ENCODE results near the gene GPR61. TPM values are rescaled to one million over a fixed set of nuclear protein-coding genes. Genes with fewer than 3 reads are reported as not detected.

The GPR61 gene
- total RNA-seq, 2 experiments from 2014 or later, result 0.22 TPM; not detected in 1

DNA sequence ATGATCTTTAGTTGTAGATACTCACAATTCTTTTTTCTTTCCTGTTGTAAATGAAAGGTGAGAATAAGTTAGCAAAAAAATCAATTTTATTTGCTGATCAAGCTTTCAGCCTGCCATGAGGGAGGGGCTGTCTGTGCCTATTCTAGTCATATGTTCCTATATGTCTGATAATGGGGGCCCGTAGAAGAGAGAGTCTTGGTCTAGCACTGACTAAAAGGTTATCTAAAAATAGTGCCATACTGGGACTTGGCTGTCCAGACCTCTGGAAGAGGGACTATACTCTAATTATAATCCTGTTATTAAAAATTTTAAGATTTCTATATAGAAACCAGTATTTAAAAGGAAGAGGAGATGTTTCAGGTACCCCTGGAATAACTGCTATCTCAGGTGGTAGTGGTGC, 27.3 kb downstream of the GPR61 start:
- Mint-ChIP-seq H3K27ac (no peak overlapping the region), H3K4me1 (ENCODE audit: low read depth) (peaks cover 36% of the 10 kb centered on the region), H3K36me3 (ENCODE audit: low read depth) (no peaks in the 10 kb centered on the region), H3K9me3 (no peaks in the 10 kb centered on the region), H3K4me3 (no peak overlapping the region), H3K27me3 (no peaks in the 10 kb centered on the region)
- CTCF ChIA-PET, result interaction anchor here (1.3 to 4.5 kb wide), 2 partner anchors 21 to 73 kb away, joined by 4 to 21 read pairs; no protein-coding TSS in a partner anchor
- TF ChIP-seq, protein P1, sequence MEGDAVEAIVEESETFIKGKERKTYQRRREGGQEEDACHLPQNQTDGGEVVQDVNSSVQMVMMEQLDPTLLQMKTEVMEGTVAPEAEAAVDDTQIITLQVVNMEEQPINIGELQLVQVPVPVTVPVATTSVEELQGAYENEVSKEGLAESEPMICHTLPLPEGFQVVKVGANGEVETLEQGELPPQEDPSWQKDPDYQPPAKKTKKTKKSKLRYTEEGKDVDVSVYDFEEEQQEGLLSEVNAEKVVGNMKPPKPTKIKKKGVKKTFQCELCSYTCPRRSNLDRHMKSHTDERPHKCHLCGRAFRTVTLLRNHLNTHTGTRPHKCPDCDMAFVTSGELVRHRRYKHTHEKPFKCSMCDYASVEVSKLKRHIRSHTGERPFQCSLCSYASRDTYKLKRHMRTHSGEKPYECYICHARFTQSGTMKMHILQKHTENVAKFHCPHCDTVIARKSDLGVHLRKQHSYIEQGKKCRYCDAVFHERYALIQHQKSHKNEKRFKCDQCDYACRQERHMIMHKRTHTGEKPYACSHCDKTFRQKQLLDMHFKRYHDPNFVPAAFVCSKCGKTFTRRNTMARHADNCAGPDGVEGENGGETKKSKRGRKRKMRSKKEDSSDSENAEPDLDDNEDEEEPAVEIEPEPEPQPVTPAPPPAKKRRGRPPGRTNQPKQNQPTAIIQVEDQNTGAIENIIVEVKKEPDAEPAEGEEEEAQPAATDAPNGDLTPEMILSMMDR (IDR thresholded peaks at IDR 0.05), result no peak
- ATAC-seq (no peak), DNase-seq (no peak)
- POLR2A ChIA-PET, result no interaction called here
- intact Hi-C loops (cut with micrococcal nuclease), result no loop called here

DNA sequence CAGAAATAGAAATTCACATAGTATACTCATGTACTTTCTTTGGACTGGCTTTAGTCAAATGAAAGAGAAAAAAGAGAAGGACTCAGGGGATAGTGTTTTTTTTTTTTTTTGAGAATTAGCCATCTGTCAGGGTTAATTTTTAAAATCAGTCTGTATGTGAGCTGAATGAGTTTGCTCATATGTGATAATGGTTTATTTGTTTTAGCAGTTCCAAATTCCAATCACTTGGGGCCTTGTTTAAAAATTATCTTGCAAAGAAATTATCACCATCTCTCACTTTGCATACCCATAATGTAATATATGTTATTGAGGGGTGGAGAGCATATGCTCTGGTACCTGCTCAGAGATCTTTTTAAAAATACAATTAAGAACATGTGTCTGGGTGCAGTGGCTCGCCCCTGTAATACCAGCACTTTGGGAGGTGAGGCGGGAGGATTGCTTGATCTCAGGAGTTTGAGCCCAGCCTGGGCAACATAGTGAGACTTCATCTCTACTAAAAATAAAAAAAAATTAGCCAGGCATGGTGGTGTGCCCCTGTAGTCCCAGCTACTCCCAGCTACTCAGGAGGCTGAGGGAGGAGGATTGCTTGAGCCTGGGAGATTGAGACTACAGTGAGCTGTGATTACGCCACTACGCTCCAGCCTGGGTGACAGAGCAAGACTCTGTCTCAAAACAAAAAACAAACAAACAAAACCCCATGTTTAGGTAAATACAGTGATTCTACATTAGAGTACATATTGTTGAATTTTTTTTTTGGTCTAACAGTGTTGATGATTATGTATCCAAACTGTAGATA, 28.4 kb downstream of the GPR61 start:
- Mint-ChIP-seq H3K9me3 (no peaks in the 10 kb centered on the region), H3K4me3 (no peak overlapping the region), H3K27ac (no peak overlapping the region), H3K27me3 (no peaks in the 10 kb centered on the region), H3K4me1 (ENCODE audit: low read depth) (peaks cover 39% of the 10 kb centered on the region), H3K36me3 (ENCODE audit: low read depth) (no peaks in the 10 kb centered on the region)
- POLR2A ChIA-PET, result interaction anchor here (0.6 to 1.9 kb wide), 2 partner anchors 19 to 78 kb away, joined by 3 to 7 read pairs; no protein-coding TSS in a partner anchor
- CTCF ChIA-PET, result interaction anchor here (1.3 to 4.5 kb wide), 6 partner anchors 19 to 82 kb away, joined by 3 to 21 read pairs (median 7); partner anchors contain the start of gene GNAI3
- intact Hi-C loops (cut with micrococcal nuclease), result no loop called here
- no peak for DNase-seq
- no peak for ATAC-seq
- TF ChIP-seq, protein P1 (IDR thresholded peaks at IDR 0.05), result no peak

DNA sequence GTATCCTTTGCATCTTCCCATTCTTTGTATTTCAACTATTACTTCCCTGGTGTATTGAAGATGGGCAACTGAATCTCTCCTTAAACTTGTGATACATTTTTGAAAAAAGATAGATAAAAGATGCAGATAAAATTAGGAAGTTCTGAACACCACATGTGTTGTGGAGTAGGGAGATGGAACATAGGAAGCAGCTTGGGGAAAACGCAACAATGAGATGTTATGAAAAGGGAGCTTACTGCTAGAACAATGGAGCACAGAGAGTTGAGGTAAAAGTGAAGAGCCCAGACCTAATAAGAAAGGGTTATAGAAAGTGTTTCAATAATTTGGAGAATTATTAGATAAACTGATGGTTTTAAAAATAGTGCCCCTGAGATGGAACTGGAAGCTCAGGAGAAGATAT, 29.7 kb downstream of the GPR61 start:
- no peak overlapping the region for H3K4me3 Mint-ChIP-seq
- TF ChIP-seq, protein P1 (IDR thresholded peaks at IDR 0.05), result no peak
- ATAC-seq, result no peak
- intact Hi-C loops (cut with micrococcal nuclease), result no loop called here
- no peak for DNase-seq
- POLR2A ChIA-PET, result interaction anchor here (1.0 to 1.9 kb wide), 2 partner anchors 20 to 90 kb away, joined by 3 to 7 read pairs; no protein-coding TSS in a partner anchor
- no peaks in the 10 kb centered on the region for H3K9me3 Mint-ChIP-seq
- CTCF ChIA-PET, result interaction anchor here (1.1 to 4.5 kb wide), 7 partner anchors 20 to 81 kb away, joined by 3 to 21 read pairs (median 4); partner anchors contain the start of gene GNAI3
- H3K27me3 Mint-ChIP-seq, result no peaks in the 10 kb centered on the region
- no peak overlapping the region for H3K27ac Mint-ChIP-seq
- H3K4me1 Mint-ChIP-seq (ENCODE audit: low read depth), result peaks cover 36% of the 10 kb centered on the region
- no peaks in the 10 kb centered on the region for H3K36me3 Mint-ChIP-seq (ENCODE audit: low read depth)

DNA sequence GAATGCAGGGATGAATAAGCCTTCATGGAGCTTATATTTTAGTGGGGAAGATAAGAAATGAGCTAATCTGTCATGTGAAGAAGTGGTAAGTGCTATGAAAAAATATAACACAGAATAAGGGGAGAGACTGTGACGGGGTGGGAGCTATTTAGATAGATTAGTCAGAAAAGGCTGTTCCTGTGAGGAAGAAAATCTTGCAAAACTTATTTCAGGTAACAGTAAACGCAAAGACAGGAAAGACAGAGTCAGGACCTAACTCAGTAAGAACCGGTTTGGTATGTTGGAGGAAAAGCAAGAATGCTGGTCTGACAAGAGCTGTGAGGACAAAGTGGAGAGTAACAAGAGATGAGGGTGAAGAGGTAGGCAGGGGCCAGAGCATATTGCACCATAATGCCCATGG, 30.7 kb downstream of the GPR61 start:
- POLR2A ChIA-PET, result interaction anchor here (1.0 to 1.9 kb wide), 2 partner anchors 21 to 91 kb away, joined by 3 to 7 read pairs; no protein-coding TSS in a partner anchor
- Mint-ChIP-seq H3K36me3 (ENCODE audit: low read depth) (no peaks in the 10 kb centered on the region), H3K4me3 (no peak overlapping the region), H3K9me3 (no peaks in the 10 kb centered on the region), H3K27me3 (no peaks in the 10 kb centered on the region), H3K27ac (no peak overlapping the region), H3K4me1 (ENCODE audit: low read depth) (peaks cover 31% of the 10 kb centered on the region)
- CTCF ChIA-PET, result interaction anchor here (1.1 to 4.5 kb wide), 5 partner anchors 11 to 70 kb away, joined by 3 to 21 read pairs (median 10); partner anchors contain the start of gene GNAI3
- intact Hi-C loops (cut with micrococcal nuclease), result no loop called here
- DNase-seq (no peak), ATAC-seq (no peak)
- TF ChIP-seq, protein P1 (IDR thresholded peaks at IDR 0.05), result no peak

DNA sequence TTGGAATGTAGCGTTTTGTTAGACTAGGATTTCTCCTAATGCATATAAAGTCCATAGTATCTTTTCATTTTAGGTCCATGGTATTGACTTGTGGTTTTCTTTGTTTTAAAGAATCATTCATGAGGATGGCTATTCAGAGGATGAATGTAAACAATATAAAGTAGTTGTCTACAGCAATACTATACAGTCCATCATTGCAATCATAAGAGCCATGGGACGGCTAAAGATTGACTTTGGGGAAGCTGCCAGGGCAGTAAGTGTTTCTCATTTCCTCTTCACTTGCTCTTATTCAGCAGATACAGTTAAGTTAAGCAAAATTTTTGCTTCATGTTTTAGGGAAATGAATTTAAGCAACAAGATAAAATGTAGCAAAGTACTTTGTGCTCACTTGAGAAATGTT, 34.1 kb downstream of the GPR61 start:
- Mint-ChIP-seq H3K27ac (no peak overlapping the region), H3K36me3 (ENCODE audit: low read depth) (peaks cover 1% of the 10 kb centered on the region), H3K27me3 (no peaks in the 10 kb centered on the region), H3K4me1 (ENCODE audit: low read depth) (peaks cover 11% of the 10 kb centered on the region), H3K9me3 (no peaks in the 10 kb centered on the region), H3K4me3 (no peak overlapping the region)
- POLR2A ChIA-PET, result no interaction called here
- intact Hi-C loops (cut with micrococcal nuclease), result no loop called here
- CTCF ChIA-PET, result interaction anchor here (1.0 kb wide), 1 partner anchor 9 kb away, joined by 3 read pairs; no protein-coding TSS in a partner anchor
- ATAC-seq, result no peak
- no peak for DNase-seq
- TF ChIP-seq, protein P1 (IDR thresholded peaks at IDR 0.05), result no peak

Measured in activated CD8-positive, alpha-beta T cell treated with anti-CD3 and anti-CD28 coated beads for 36 hours (primary cell).